GM18951 (cell line): ENCODE data around the gene ABHD18.

Source experiments
- POLR2A ChIP-seq: IDR thresholded peaks from 4 replicates; pipeline ENCODE4 v1.6.1; 2011; ENCODE audit warnings: mild to moderate bottlenecking; ENCODE audit not compliant: insufficient read length, insufficient read depth; ENCODE audit errors: extremely low read depth
- in situ Hi-C: fragments of 300-500 bp; cut with MboI; formaldehyde crosslinking; loops from one replicate; pipeline ENCODE4 v1.12.0; 2022; ENCODE audit warnings: low sequenced_read_pairs, mixed read lengths, inconsistent platforms; ENCODE audit not compliant: unreplicated experiment

Gene ABHD18

DNA sequence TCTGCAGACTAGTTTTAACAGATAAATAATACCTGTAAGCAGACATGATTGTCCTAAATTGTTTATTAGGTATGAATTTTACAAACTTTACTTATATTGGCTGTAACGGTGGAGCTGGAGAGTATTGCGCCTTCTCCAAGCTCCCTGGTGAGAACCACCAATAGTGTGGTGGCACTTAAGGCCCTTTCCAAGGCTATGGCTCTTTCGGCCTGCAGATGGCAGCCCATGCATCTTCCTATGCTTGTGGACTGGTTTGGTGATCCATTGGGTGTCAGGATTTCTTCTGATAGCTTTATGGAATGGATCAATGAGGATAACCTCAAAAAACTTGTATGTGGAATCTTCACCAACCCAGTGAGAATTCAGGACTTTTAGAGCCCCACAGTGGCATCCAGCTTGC, 103.7 kb downstream of the ABHD18 start:
- in situ Hi-C loops, result no loop called here
- no peak for TF ChIP-seq POLR2A

DNA sequence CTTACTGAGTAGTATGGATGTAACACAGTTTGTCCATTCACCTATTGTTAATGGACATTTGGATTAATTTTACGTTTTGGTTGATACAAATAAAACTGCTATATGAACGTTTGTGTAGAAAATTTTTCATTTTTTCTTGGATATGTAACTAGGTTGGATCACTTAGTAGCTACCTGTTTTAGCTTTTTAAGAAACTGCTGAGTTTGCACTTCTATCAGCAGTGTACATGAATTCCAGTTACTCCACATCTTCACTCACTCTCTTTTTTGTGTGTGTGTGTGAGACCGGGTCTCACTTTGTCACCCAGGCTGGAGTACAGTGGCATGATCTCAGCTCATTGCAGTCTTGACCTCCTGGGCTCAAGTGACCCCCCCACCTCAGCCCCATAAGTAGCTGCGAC, 111.3 kb downstream of the ABHD18 start:
- in situ Hi-C loops, result no loop called here
- no peak for TF ChIP-seq POLR2A
